ENCODE results near the gene NINJ2.

Gene NINJ2

DNA sequence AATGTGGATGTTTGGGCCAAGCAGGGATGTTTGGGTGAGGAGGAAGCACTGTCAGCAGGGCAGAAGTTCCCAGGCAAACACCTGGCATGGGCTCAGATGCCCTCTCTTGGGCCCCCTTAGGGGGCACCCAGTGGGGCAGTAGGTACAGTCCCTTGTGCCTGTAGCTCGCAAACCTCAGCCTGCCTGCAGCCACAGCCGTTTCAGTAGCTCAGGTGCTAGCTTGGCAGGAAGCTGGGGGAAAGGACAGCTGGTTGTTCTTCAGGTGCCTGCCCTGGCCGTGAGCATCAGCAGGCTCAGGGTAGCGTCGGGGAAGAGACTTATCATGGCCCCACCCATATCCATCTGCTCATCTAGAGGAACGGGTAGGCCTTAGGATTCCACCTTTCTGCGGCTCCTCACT, 136.0 kb downstream of the NINJ2 start:
- H3K4me3 ChIP-seq (ENCODE audit: low read depth, low read length): no peak overlapping the region
- TF ChIP-seq, protein P1, sequence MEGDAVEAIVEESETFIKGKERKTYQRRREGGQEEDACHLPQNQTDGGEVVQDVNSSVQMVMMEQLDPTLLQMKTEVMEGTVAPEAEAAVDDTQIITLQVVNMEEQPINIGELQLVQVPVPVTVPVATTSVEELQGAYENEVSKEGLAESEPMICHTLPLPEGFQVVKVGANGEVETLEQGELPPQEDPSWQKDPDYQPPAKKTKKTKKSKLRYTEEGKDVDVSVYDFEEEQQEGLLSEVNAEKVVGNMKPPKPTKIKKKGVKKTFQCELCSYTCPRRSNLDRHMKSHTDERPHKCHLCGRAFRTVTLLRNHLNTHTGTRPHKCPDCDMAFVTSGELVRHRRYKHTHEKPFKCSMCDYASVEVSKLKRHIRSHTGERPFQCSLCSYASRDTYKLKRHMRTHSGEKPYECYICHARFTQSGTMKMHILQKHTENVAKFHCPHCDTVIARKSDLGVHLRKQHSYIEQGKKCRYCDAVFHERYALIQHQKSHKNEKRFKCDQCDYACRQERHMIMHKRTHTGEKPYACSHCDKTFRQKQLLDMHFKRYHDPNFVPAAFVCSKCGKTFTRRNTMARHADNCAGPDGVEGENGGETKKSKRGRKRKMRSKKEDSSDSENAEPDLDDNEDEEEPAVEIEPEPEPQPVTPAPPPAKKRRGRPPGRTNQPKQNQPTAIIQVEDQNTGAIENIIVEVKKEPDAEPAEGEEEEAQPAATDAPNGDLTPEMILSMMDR (IDR thresholded peaks at IDR 0.05; ENCODE audit: borderline replicate concordance, insufficient read depth, low read depth, low read length): no peak

DNA sequence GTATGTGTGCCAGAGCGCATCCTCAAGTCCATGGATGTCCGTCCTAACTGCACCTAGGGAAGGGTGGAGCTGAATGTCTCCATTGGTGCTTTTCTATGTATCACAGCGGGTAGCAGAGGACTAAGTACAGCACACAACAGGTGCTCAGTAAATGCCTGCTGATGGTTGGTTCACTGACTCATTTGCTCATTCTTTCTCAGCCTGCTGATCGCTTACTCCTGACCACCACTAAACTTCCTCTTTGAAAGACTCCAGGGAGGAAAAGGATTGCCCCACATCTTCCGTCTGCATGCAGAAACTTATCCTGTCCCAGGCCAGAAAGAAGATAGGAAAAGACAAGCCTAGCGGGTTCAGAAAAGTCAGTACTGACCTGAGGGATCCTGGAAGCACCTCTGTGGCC, 137.2 kb downstream of the NINJ2 start:
- TF ChIP-seq, protein P1 (IDR thresholded peaks at IDR 0.05; ENCODE audit: borderline replicate concordance, insufficient read depth, low read depth, low read length): no peak
- no peak overlapping the region for H3K4me3 ChIP-seq (ENCODE audit: low read depth, low read length)

DNA sequence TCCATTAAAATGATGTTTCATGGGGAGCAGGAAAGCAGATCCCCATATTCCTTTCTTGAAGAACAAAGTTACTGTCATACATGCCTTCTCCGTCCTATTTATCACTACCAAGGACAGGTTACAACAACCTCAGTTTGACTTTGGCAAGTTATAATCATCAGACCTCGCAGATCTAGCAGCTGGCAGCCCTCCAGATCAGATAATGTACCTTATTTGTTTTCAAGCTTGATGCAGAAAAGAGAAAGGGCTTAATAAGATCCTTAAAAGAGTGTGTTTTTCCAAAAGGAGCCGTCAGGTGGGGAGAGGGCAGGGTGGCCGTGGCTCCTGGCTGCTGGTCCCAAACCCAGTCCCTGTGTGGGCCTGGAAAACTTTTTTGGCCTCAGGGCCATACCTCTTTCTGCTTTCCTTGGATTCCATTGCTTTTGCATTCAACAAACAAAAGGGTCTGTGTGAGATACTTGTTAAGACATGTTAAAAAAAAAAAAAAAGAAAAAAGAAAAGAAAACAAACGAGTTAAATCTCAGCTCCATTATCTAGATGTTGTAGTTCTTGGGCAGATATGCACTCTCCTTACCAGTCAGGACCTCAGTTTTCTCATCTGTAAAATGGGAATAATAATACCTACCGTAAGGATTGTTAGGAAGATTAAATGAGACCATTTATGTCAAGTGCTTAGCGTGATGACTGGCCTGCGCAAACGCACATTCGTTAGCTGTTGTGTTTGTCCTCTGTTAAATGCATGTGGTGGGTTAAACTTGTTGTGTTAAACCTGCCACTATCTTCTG, 138.9 kb downstream of the NINJ2 start:
- no peak overlapping the region for H3K4me3 ChIP-seq (ENCODE audit: low read depth, low read length)
- TF ChIP-seq, protein P1 (IDR thresholded peaks at IDR 0.05; ENCODE audit: borderline replicate concordance, insufficient read depth, low read depth, low read length): no peak

DNA sequence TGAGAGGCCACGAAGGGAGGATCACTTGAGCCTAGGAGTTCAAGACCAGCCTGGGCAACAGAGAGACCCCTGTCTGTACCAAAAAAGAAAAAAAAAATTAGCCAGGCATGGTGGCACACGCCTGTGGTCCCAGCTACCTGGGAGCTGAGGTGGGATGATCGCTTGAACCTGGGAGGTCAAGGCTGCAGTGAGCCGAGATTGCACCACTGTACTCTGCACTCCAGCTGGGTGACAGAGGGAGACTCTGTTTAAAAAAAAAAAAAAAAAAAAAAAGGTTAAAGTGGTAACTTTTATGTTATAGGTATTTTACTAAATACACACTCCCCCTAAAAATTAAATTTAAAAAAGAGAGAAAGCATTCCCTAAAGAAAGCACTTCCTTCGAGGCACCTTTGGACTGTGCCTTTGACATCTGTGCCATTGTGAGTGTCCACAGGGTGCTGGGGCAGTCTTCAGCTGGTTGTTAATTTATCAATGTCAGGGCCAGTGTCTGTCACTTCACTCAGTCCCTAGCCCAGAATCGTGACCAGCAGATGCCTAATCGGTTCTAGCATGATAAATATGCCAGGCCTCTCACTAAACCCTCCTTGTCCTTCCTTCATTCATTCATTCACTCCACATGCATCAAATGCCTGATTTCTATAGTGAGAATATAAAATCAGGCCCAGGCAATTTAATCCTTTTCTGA, 140.4 kb downstream of the NINJ2 start:
- no peak overlapping the region for H3K4me3 ChIP-seq (ENCODE audit: low read depth, low read length)
- TF ChIP-seq, protein P1 (IDR thresholded peaks at IDR 0.05; ENCODE audit: borderline replicate concordance, insufficient read depth, low read depth, low read length): no peak

DNA sequence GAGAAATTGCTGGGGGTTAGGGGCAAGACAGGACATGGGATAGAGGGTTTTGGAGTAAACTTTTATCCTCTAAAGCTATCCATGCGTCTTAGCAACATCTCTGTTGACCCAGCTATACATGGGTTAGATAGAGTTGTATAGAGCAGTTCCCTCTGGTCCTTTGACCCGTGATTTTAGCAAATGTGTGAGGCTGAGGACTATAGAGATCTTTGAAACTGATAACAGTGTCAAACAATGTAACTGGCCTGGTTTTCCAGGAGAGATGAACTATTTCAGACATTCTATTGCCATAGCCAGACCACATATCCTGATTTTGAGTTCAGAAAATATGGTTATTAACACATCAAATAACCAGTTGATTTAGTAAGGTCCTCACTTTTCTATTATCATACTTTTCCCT, 143.1 kb downstream of the NINJ2 start:
- no peak overlapping the region for H3K4me3 ChIP-seq (ENCODE audit: low read depth, low read length)
- TF ChIP-seq, protein P1 (IDR thresholded peaks at IDR 0.05; ENCODE audit: borderline replicate concordance, insufficient read depth, low read depth, low read length): no peak

DNA sequence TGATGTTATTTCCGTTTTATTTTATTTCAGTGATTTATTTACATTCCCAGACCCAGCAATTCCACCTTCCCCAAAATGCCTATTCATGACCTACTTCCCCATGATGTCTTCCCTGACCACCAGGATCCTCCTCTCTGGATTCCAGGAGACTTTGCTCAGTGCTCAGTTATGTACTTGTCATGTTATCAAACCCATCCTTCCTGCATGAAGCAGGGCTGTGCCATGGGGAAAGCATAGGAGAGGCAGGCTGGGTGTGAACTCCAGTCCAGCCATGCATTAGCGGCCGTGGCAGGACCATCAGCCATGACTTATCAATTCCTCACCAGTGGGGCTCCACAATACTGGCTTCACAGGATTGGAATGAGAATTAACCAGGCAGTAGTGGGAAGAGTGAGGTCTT, 145.7 kb downstream of the NINJ2 start:
- H3K4me3 ChIP-seq (ENCODE audit: low read depth, low read length): no peak overlapping the region
- TF ChIP-seq, protein P1 (IDR thresholded peaks at IDR 0.05; ENCODE audit: borderline replicate concordance, insufficient read depth, low read depth, low read length): no peak

Measured in GM12875 (cell line).